ENCODE measurements around the gene ZBTB5.
A peak's percentile ranks its signal among the peaks of the same experiment; 100 is the strongest.
"Not testable (repeated sequence)": the region's sequence is repeated elsewhere in the genome, so short reads cannot be mapped to it uniquely, and the experiment has no call there.

ZBTB5 gene

GRCh38 chr9:37465249-37466036 is at the start of gene ZBTB5:
Gene ZBTB5, minus strand, starts transcription at chr9:37465450. Its CDS starts 22,899 bp downstream, at chr9:37442551.
- DNase-seq = peak; percentile 73

- no peak for DNase-seq
Measured at GRCh38 chr9:37514999-37515398, 49.7 kb upstream of the ZBTB5 start.

- not testable (repeated sequence) for DNase-seq
Measured at GRCh38 chr9:37514415-37514814, 49.2 kb upstream of the ZBTB5 start.

GRCh38 chr9:37512437-37512836 is 47.2 kb upstream of the ZBTB5 start:
- no peak for DNase-seq

GRCh38 chr9:37511016-37512010 is 46.1 kb upstream of the ZBTB5 start:
- peak; percentile 40 for DNase-seq

- not testable (repeated sequence) for DNase-seq
Measured at GRCh38 chr9:37510053-37510452, 44.8 kb upstream of the ZBTB5 start.

- DNase-seq = no peak
Measured at GRCh38 chr9:37509536-37509935, 44.3 kb upstream of the ZBTB5 start.

- no peak for DNase-seq
Measured at GRCh38 chr9:37508834-37509206, 43.6 kb upstream of the ZBTB5 start.

- no peak for DNase-seq
Measured at GRCh38 chr9:37508135-37508833, 43.0 kb upstream of the ZBTB5 start.

GRCh38 chr9:37507566-37508134 is 42.4 kb upstream of the ZBTB5 start:
- DNase-seq = no peak

- no peak for DNase-seq
Measured at GRCh38 chr9:37504605-37505004, 39.4 kb upstream of the ZBTB5 start.

GRCh38 chr9:37503736-37504135 is 38.5 kb upstream of the ZBTB5 start:
- DNase-seq = no peak

- DNase-seq = no peak
Measured at GRCh38 chr9:37501957-37502596, 36.8 kb upstream of the ZBTB5 start.

- DNase-seq = no peak
Measured at GRCh38 chr9:37499297-37499696, 34.0 kb upstream of the ZBTB5 start.

- no peak for DNase-seq
Measured at GRCh38 chr9:37498457-37498856, 33.2 kb upstream of the ZBTB5 start.

- no peak for DNase-seq
Measured at GRCh38 chr9:37497320-37497719, 32.1 kb upstream of the ZBTB5 start.

- no peak for DNase-seq
Measured at GRCh38 chr9:37496020-37496419, 30.8 kb upstream of the ZBTB5 start.

- DNase-seq = no peak
Measured at GRCh38 chr9:37495571-37495970, 30.3 kb upstream of the ZBTB5 start.

GRCh38 chr9:37491939-37492338 is 26.7 kb upstream of the ZBTB5 start:
- no peak for DNase-seq

GRCh38 chr9:37486616-37487548 is 21.6 kb upstream of the ZBTB5 start:
- no peak for DNase-seq

- no peak for DNase-seq
Measured at GRCh38 chr9:37486256-37486615, 21.0 kb upstream of the ZBTB5 start.
